Kidney epithelial cell (primary cell): ENCODE results near the gene OR2K2. TPM values are rescaled to one million over a fixed set of nuclear protein-coding genes. Genes with fewer than 3 reads are reported as not detected.

Experiments
- DNase-seq: peaks from one replicate; pipeline ENCODE4 v3.0.0-alpha.2; 2010; ENCODE audit warnings: low read depth
- H3K27me3 ChIP-seq: 2 replicates; pipeline ENCODE4 v1.6.0; 2011; ENCODE audit warnings: low read length; ENCODE audit not compliant: control insufficient read depth, insufficient read depth
- H3K36me3 ChIP-seq: 2 replicates; pipeline ENCODE4 v1.5.1; 2011; ENCODE audit warnings: low read length; ENCODE audit not compliant: control insufficient read depth, insufficient read depth
- H3K4me3 ChIP-seq: 2 replicates; pipeline ENCODE4 v1.5.1; 2011; ENCODE audit warnings: low read depth, mild to moderate bottlenecking, control low read depth, low read length
- total RNA-seq: library from RNA; depleted of rRNA; stranded (reverse); fragments of >200 nt; gene quantifications from 2 replicates; pipeline ENCODE4 v1.2.3, GENCODE V29; 2015
- TF ChIP-seq, protein P1 (sequence below): IDR thresholded peaks from 2 replicates; pipeline ENCODE4 v1.5.1; 2011; ENCODE audit warnings: mild to moderate bottlenecking, moderate library complexity, low read length, control low read depth, inconsistent platforms; ENCODE audit not compliant: insufficient read depth, poor library complexity, severe bottlenecking

OR2K2 gene, protein sequence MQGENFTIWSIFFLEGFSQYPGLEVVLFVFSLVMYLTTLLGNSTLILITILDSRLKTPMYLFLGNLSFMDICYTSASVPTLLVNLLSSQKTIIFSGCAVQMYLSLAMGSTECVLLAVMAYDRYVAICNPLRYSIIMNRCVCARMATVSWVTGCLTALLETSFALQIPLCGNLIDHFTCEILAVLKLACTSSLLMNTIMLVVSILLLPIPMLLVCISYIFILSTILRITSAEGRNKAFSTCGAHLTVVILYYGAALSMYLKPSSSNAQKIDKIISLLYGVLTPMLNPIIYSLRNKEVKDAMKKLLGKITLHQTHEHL
- total RNA-seq: 0.08 TPM in 1 of 2 replicates, not detected in the other

DNA sequence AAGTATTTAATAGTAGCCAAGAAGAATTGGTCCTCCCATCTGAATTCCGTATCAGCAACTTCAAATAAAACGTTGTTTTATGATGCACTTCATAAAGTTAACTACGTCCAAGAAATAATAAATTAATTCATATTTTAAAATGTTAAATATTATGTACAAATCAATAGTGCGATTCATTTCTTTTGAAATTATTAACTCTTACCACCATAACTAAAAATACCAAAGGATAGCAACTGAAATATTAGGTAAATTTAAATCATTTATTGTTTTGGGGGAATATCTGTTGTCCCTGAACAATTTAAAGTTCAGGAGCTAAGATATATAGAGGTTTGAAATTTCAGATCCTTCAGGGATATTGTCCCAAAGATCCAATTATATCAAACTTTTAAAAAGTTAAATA, at the start of gene OR2K2:
OR2K2 (minus strand) TSS at position 101 of the 400 bp plus-strand sequence. CDS start 1,791 bp downstream, outside the sequence.
- no peaks in the 10 kb centered on the region for H3K36me3 ChIP-seq
- TF ChIP-seq, protein P1, sequence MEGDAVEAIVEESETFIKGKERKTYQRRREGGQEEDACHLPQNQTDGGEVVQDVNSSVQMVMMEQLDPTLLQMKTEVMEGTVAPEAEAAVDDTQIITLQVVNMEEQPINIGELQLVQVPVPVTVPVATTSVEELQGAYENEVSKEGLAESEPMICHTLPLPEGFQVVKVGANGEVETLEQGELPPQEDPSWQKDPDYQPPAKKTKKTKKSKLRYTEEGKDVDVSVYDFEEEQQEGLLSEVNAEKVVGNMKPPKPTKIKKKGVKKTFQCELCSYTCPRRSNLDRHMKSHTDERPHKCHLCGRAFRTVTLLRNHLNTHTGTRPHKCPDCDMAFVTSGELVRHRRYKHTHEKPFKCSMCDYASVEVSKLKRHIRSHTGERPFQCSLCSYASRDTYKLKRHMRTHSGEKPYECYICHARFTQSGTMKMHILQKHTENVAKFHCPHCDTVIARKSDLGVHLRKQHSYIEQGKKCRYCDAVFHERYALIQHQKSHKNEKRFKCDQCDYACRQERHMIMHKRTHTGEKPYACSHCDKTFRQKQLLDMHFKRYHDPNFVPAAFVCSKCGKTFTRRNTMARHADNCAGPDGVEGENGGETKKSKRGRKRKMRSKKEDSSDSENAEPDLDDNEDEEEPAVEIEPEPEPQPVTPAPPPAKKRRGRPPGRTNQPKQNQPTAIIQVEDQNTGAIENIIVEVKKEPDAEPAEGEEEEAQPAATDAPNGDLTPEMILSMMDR: no peak
- no peak for DNase-seq
- H3K27me3 ChIP-seq: peaks cover 2% of the 10 kb centered on the region
- H3K4me3 ChIP-seq: no peak within 1 kb of the TSS

DNA sequence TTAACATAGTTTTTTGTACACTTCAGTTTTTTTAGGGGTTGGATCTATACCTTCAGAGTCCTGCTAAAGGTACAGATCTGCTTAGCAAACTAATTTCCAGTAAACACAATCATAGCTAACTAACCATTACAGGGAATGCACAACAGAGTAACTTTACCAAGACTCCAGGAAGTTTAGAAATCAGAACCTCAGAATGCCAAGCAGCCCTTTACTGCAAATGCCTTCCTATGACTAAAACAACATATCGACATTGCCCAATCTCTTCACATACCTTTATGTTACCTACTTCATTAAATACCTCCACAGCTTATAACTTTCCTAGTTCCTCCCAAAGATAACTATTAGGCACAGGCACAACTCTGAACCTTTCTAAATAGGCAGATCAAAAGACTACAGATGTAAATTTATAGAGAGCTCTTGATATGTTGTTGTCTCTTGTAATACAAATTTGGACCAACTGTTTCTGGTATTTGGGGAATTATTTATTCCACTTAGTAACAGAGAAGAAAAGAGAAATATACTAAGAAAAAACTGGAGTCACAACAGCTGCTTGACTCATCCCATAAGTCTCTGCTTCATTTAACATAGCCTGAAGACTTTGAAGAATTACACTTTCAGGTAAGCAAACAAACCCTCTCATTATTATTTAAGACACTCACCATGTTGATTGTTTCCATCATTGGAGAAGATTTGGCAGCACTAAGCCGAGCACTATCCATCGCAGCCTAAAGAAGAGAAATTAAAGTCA, 46.0 kb upstream of the OR2K2 start:
- Histone ChIP-seq H3K27me3 (no peaks in the 10 kb centered on the region), H3K4me3 (no peak overlapping the region), H3K36me3 (no peaks in the 10 kb centered on the region)
- DNase-seq: no peak
- TF ChIP-seq, protein P1: no peak

DNA sequence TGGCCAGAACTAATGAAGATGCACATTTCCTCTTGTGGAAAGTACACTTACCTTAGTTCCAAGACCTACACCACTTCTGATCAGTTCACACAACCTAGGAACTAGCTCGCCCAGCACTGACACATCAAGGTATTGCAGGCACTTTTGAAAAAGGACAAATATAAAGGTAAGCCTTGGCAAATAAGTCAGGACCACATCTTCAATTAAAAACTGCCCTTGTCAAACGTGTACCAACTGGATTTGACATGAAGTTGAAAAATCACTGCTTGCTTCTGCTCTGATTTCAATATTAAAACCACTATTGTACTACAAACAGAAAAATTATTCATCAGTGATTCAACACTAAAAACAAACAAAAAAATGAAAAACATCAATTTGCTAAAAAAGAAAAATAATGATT, 45.0 kb upstream of the OR2K2 start:
- Histone ChIP-seq H3K4me3 (no peak overlapping the region), H3K27me3 (no peaks in the 10 kb centered on the region), H3K36me3 (no peaks in the 10 kb centered on the region)
- no peak for DNase-seq
- TF ChIP-seq, protein P1: no peak

DNA sequence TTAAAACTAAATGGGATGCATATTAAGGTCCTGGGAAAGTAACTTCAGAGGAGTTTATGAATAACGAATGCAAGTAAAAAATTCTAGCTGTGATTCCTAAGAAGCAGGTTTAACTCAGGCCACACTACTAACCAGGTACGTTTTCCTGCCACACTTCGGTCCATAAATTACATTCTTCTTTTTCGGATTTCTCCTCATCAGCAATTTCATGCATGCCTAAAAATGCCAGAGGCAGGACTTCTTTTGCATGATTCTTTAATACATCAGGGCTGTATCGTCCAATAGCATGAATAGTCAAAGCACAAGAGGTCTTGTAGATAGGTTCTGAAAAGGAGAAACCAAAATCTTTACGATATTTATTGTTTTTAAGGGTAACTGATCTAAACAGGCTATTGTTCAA, 42.3 kb upstream of the OR2K2 start:
- DNase-seq: no peak
- H3K36me3 ChIP-seq: peaks cover 1% of the 10 kb centered on the region
- no peaks in the 10 kb centered on the region for H3K27me3 ChIP-seq
- no peak overlapping the region for H3K4me3 ChIP-seq
- TF ChIP-seq, protein P1: no peak

DNA sequence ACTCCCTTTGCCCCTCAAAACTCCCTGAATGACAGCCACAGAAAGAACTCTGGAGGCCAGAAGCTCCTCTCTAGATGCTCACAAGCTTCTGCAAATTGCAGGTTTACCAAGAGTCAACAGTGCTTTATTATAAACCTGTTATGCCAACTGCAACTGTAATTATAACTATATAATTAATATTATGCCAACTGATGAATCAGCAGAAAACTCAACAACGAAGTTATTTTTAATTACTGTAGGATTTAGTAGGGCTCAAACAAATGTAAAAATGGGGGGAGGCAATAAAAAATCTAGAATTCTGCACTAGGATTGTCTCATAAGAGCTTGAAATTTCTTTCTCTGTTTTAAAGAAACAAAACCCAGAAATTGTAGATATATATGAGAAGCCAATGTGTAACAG, 37.0 kb upstream of the OR2K2 start:
- H3K36me3 ChIP-seq: peaks cover 1% of the 10 kb centered on the region
- H3K27me3 ChIP-seq: no peaks in the 10 kb centered on the region
- no peak for DNase-seq
- TF ChIP-seq, protein P1: no peak
- no peak overlapping the region for H3K4me3 ChIP-seq
